ENCODE results near the gene PKP4.

- TF ChIP-seq CTCF (conservative IDR thresholded peaks at IDR 0.05; ENCODE audit: low read length) (no peak), EZH2phosphoT487 (IDR thresholded peaks at IDR 0.05; ENCODE audit: borderline replicate concordance, low read depth, low read length) (no peak)
Measured at GRCh38 chr2:158695305-158695704, 238.6 kb downstream of the PKP4 start.

All from OCI-LY7 (cell line).